Measurements from ENCODE around the gene HSBP1L1.

GRCh38 chr18:79983793-79984192, 19.4 kb downstream of the HSBP1L1 start:
- TF ChIP-seq SUZ12 (IDR thresholded peaks at IDR 0.05; ENCODE audit: extremely low read depth, insufficient read depth, insufficient read length) (no peak), ZNF274 (IDR thresholded peaks at IDR 0.05; ENCODE audit: low read depth, low read length) (no peak)

Measured in NT2/D1 (cell line).